Activated B cell treated with CpG ODN at 0.5 μM for 24 hours (primary cell): ENCODE results near the gene FOXD2. TPM values are rescaled to one million over a fixed set of nuclear protein-coding genes. Genes with fewer than 3 reads are reported as not detected.

Source experiments
- ATAC-seq: fragments of 200-7000 bp; cut with Tn5 transposase; one replicate; pipeline ENCODE4 v1.10.0; 2021; ENCODE audit warnings: low read depth, mild to moderate bottlenecking, moderate library complexity
- CTCF ChIA-PET: fragments of 350-600 bp; sonication (Branson Sonifier 250); formaldehyde crosslinking; loops from one replicate; lab custom pipeline; 2021; ENCODE audit warnings: antibody characterized with exemption; lab: Charles Lee
- POLR2A ChIA-PET: fragments of 350-600 bp; sonication (Branson Sonifier 250); formaldehyde crosslinking; loops from one replicate; lab custom pipeline; 2021; ENCODE audit warnings: antibody characterized with exemption; lab: Charles Lee
- DNase-seq: peaks from one replicate; pipeline ENCODE4 v3.0.0; 2022
- H3K27ac Mint-ChIP-seq: one replicate; pipeline ENCODE4 v1.8.0; 2020; ENCODE audit warnings: mixed read lengths
- H3K27me3 Mint-ChIP-seq: one replicate; pipeline ENCODE4 v1.8.0; 2021; ENCODE audit warnings: mixed read lengths
- H3K36me3 Mint-ChIP-seq: one replicate; pipeline ENCODE4 v1.8.0; 2021; ENCODE audit warnings: low read depth, mixed read lengths
- H3K4me1 Mint-ChIP-seq: one replicate; pipeline ENCODE4 v1.8.0; 2021; ENCODE audit warnings: mixed read lengths
- H3K4me3 Mint-ChIP-seq: one replicate; pipeline ENCODE4 v1.8.0; 2020; ENCODE audit warnings: mild to moderate bottlenecking, mixed read lengths
- H3K9me3 Mint-ChIP-seq: one replicate; pipeline ENCODE4 v1.8.0; 2020; ENCODE audit warnings: mixed read lengths
- intact Hi-C: fragments of 100-400 bp; cut with micrococcal nuclease; formaldehyde crosslinking; loops from one replicate; pipeline ENCODE4 v1.15.1; 2024
- total RNA-seq: library from RNA; stranded (reverse); gene quantifications from 2 replicates; pipeline ENCODE4 v1.2.3, GENCODE V29; 2022
- TF ChIP-seq, protein P1 (sequence below): fragments of 200-600 bp; IDR thresholded peaks from one replicate; pipeline ENCODE4 v1.8.0; 2022; ENCODE audit warnings: antibody characterized with exemption, mild to moderate bottlenecking

Gene FOXD2
- total RNA-seq, 1 donor from 2014 or later: 0.20 TPM

DNA sequence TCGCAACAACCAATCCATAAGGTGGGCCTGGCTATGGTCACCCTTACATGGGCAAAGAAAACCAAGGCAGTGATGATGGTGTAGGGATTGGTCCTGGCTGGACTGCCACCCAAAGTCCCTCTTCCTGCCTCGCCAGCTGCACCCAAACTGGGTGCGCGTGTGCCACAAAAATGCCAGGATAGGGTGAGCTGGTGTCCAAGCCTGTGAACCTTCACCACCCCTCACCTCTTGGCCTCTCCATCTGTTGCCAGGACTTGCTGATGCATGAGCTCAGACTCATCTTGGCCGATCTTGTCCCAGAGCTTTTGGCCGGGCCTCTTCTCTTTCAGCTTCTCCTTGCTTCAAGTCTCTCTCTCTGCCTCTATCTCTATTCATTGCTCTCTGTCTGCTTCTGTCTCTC lies 41.8 kb downstream of the FOXD2 start:
- Mint-ChIP-seq H3K4me3 (no peak overlapping the region), H3K9me3 (no peaks in the 10 kb centered on the region), H3K4me1 (no peaks in the 10 kb centered on the region), H3K27me3 (peaks cover 19% of the 10 kb centered on the region), H3K27ac (no peak overlapping the region), H3K36me3 (no peaks in the 10 kb centered on the region)
- ChIA-PET POLR2A (no interaction called here), CTCF (no interaction called here)
- ATAC-seq: no peak
- DNase-seq: no peak
- TF ChIP-seq, protein P1, sequence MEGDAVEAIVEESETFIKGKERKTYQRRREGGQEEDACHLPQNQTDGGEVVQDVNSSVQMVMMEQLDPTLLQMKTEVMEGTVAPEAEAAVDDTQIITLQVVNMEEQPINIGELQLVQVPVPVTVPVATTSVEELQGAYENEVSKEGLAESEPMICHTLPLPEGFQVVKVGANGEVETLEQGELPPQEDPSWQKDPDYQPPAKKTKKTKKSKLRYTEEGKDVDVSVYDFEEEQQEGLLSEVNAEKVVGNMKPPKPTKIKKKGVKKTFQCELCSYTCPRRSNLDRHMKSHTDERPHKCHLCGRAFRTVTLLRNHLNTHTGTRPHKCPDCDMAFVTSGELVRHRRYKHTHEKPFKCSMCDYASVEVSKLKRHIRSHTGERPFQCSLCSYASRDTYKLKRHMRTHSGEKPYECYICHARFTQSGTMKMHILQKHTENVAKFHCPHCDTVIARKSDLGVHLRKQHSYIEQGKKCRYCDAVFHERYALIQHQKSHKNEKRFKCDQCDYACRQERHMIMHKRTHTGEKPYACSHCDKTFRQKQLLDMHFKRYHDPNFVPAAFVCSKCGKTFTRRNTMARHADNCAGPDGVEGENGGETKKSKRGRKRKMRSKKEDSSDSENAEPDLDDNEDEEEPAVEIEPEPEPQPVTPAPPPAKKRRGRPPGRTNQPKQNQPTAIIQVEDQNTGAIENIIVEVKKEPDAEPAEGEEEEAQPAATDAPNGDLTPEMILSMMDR: no peak
- intact Hi-C loops: no loop called here

DNA sequence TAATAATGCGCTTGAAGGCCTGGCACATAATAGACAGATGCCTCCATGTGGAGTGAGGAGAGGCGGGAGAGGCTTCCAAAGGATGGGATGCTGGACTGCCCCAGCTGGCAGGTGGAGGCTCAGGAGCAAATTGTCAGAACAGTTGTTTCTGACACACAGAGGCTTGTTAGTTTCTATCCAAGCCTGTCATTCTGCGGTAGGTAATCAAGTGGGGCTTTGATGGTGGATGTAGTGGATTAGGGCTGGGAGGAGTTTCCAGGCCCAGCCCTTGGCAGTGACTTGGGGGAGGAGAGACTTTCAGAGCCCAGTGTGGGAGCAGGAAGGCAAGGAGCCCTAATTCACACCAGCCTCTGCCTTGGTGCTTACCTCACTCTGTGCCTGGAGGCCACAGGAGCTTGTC lies 44.1 kb downstream of the FOXD2 start:
- DNase-seq (no peak), ATAC-seq (no peak)
- H3K36me3 Mint-ChIP-seq: no peaks in the 10 kb centered on the region
- POLR2A ChIA-PET: no interaction called here
- CTCF ChIA-PET: no interaction called here
- no peaks in the 10 kb centered on the region for H3K4me1 Mint-ChIP-seq
- no peak overlapping the region for H3K27ac Mint-ChIP-seq
- H3K27me3 Mint-ChIP-seq: peaks cover 14% of the 10 kb centered on the region
- TF ChIP-seq, protein P1: no peak
- H3K9me3 Mint-ChIP-seq: no peaks in the 10 kb centered on the region
- intact Hi-C loops: no loop called here
- H3K4me3 Mint-ChIP-seq: no peak overlapping the region

DNA sequence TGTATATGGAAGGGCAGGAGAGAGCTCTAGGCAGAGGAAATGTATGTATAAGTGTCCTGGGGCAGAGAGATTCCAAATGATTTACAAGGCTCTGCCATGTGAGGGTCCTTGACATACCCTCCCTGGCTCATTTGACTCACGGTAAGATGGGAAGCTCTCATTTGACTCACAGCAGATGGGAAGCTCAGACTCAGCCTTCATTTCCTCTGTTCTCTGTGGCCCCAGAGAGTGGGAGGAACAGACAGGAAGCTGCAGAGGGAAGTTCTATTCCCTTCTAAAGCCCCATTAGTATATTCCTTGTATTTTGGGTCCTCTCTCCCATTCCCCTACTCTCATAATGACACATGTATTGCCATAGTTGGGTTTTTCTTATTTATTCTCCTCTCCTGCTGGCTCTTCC lies 44.9 kb downstream of the FOXD2 start:
- intact Hi-C loops: no loop called here
- Mint-ChIP-seq H3K36me3 (no peaks in the 10 kb centered on the region), H3K27ac (no peak overlapping the region), H3K9me3 (no peaks in the 10 kb centered on the region), H3K4me1 (no peaks in the 10 kb centered on the region), H3K27me3 (peaks cover 14% of the 10 kb centered on the region), H3K4me3 (no peak overlapping the region)
- ATAC-seq: no peak
- TF ChIP-seq, protein P1: no peak
- ChIA-PET POLR2A (no interaction called here), CTCF (no interaction called here)
- DNase-seq: no peak

GRCh38 chr1:47483651-47484050 lies 45.8 kb downstream of the FOXD2 start:
- Mint-ChIP-seq H3K4me1 (no peaks in the 10 kb centered on the region), H3K9me3 (no peaks in the 10 kb centered on the region), H3K36me3 (no peaks in the 10 kb centered on the region), H3K27me3 (peaks cover 14% of the 10 kb centered on the region), H3K4me3 (no peak overlapping the region), H3K27ac (no peak overlapping the region)
- ATAC-seq: no peak
- DNase-seq: no peak
- TF ChIP-seq, protein P1: no peak
- POLR2A ChIA-PET: no interaction called here
- intact Hi-C loops: no loop called here
- CTCF ChIA-PET: no interaction called here

DNA sequence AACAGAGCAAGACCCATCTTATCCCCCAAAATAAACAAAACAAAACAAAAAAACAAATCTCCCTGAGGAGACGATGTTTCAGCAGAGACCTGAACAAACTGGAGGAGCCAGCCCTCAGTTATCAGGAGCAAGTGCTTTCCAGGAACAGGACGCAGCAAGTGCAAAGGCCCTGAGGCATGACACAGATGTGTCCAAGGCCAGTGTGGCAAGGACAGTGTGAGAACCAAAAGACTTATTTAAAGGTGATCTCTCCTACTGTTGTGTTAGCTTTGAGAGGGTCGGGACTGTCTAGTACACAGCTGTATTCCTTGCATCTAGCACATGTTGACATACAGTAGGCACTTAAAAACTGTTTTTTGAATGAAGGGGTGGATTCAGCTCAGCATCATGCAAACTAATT lies 48.0 kb downstream of the FOXD2 start:
- H3K4me3 Mint-ChIP-seq: no peak overlapping the region
- ChIA-PET POLR2A (no interaction called here), CTCF (no interaction called here)
- no peak for DNase-seq
- H3K36me3 Mint-ChIP-seq: no peaks in the 10 kb centered on the region
- H3K4me1 Mint-ChIP-seq: no peaks in the 10 kb centered on the region
- intact Hi-C loops: no loop called here
- H3K27ac Mint-ChIP-seq: no peak overlapping the region
- peaks cover 23% of the 10 kb centered on the region for H3K27me3 Mint-ChIP-seq
- H3K9me3 Mint-ChIP-seq: no peaks in the 10 kb centered on the region
- TF ChIP-seq, protein P1: no peak
- no peak for ATAC-seq
